HL-60 (cell line): ENCODE results near the gene DCC.

Experiments used
- GABPA ChIP-seq: IDR thresholded peaks from 2 replicates; pipeline ENCODE4 v1.6.1; 2012; ENCODE audit warnings: low read depth
- POLR2AphosphoS5 ChIP-seq: IDR thresholded peaks from 2 replicates; pipeline ENCODE4 v1.6.1; 2012; ENCODE audit warnings: low read depth
- SPI1 ChIP-seq: IDR thresholded peaks from 2 replicates; pipeline ENCODE4 v1.6.1; 2012; ENCODE audit warnings: low read depth, mild to moderate bottlenecking, borderline replicate concordance
- TF ChIP-seq, protein P1 (sequence below): IDR thresholded peaks from one replicate; pipeline ENCODE4 v1.5.1; 2011; ENCODE audit warnings: low read length, control low read depth, inconsistent platforms; ENCODE audit not compliant: insufficient read depth
- TF ChIP-seq, protein P2 (sequence below): IDR thresholded peaks from 2 replicates; pipeline ENCODE4 v1.6.1; 2012; ENCODE audit warnings: low read depth; ENCODE audit not compliant: insufficient replicate concordance

DNA sequence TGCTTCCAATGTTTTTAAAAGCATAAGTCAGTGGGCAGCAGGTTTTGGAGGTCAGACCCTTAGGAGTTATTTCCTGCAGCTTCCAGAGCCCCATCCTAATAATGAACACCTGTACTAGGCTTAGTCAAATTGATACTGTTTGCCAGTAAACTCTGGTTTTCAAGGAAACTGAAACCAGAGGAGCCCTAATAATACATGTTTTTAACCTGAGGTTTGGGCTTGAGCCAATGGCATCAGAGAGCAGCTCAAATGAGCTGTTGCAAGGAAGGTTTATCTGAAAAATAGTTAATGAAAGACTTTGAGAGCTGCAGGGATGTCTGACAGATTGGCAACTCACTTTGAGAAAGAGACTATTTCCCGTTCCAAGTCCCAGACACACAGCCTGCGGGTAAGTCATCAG is 54.6 kb downstream of the DCC start:
- TF ChIP-seq GABPA (no peak), POLR2AphosphoS5 (no peak), SPI1 (no peak)
- TF ChIP-seq, protein P1, sequence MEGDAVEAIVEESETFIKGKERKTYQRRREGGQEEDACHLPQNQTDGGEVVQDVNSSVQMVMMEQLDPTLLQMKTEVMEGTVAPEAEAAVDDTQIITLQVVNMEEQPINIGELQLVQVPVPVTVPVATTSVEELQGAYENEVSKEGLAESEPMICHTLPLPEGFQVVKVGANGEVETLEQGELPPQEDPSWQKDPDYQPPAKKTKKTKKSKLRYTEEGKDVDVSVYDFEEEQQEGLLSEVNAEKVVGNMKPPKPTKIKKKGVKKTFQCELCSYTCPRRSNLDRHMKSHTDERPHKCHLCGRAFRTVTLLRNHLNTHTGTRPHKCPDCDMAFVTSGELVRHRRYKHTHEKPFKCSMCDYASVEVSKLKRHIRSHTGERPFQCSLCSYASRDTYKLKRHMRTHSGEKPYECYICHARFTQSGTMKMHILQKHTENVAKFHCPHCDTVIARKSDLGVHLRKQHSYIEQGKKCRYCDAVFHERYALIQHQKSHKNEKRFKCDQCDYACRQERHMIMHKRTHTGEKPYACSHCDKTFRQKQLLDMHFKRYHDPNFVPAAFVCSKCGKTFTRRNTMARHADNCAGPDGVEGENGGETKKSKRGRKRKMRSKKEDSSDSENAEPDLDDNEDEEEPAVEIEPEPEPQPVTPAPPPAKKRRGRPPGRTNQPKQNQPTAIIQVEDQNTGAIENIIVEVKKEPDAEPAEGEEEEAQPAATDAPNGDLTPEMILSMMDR, result no peak
- TF ChIP-seq, protein P2, sequence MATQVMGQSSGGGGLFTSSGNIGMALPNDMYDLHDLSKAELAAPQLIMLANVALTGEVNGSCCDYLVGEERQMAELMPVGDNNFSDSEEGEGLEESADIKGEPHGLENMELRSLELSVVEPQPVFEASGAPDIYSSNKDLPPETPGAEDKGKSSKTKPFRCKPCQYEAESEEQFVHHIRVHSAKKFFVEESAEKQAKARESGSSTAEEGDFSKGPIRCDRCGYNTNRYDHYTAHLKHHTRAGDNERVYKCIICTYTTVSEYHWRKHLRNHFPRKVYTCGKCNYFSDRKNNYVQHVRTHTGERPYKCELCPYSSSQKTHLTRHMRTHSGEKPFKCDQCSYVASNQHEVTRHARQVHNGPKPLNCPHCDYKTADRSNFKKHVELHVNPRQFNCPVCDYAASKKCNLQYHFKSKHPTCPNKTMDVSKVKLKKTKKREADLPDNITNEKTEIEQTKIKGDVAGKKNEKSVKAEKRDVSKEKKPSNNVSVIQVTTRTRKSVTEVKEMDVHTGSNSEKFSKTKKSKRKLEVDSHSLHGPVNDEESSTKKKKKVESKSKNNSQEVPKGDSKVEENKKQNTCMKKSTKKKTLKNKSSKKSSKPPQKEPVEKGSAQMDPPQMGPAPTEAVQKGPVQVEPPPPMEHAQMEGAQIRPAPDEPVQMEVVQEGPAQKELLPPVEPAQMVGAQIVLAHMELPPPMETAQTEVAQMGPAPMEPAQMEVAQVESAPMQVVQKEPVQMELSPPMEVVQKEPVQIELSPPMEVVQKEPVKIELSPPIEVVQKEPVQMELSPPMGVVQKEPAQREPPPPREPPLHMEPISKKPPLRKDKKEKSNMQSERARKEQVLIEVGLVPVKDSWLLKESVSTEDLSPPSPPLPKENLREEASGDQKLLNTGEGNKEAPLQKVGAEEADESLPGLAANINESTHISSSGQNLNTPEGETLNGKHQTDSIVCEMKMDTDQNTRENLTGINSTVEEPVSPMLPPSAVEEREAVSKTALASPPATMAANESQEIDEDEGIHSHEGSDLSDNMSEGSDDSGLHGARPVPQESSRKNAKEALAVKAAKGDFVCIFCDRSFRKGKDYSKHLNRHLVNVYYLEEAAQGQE, result no peak
